Astrocyte of the cerebellum (primary cell): ENCODE results near the gene ITGB6.

Source experiments
- DNase-seq: peaks from one replicate; pipeline ENCODE4 v3.0.0-alpha.2; 2011; ENCODE audit warnings: low read depth
- H3K4me3 ChIP-seq: 2 replicates; pipeline ENCODE4 v1.5.1; 2011; ENCODE audit warnings: mild to moderate bottlenecking, low read depth, low read length, moderate library complexity
- CTCF ChIP-seq: IDR thresholded peaks from 2 replicates; pipeline ENCODE4 v1.5.1; 2012; ENCODE audit warnings: low read length, low read depth, moderate library complexity, mild to moderate bottlenecking; ENCODE audit errors: missing control alignments
- in situ Hi-C: cut with HindIII; loops from 2 replicates; pipeline ENCODE4 v1.10.0; 2017; ENCODE audit warnings: low sequenced_read_pairs

Gene ITGB6

GRCh38 chr2:160213511-160213910, 13.4 kb upstream of the ITGB6 start:
- H3K4me3 ChIP-seq = no peak overlapping the region
- TF ChIP-seq CTCF = no peak
- in situ Hi-C loops = no loop called here
- no peak for DNase-seq

- DNase-seq = no peak
- no peak overlapping the region for H3K4me3 ChIP-seq
- TF ChIP-seq CTCF = peak; percentile 65
- in situ Hi-C loops = no loop called here
Observed at GRCh38 chr2:160210599-160211138, 10.6 kb upstream of the ITGB6 start.

- TF ChIP-seq CTCF = no peak
- H3K4me3 ChIP-seq = no peak overlapping the region
- peak; percentile 73 for DNase-seq
- in situ Hi-C loops = no loop called here
Observed at GRCh38 chr2:160209516-160209856, 9.4 kb upstream of the ITGB6 start.

- in situ Hi-C loops = no loop called here
- H3K4me3 ChIP-seq = no peak overlapping the region
- no peak for DNase-seq
- no peak for TF ChIP-seq CTCF
Observed at GRCh38 chr2:160208655-160209515, 8.8 kb upstream of the ITGB6 start.

- TF ChIP-seq CTCF = no peak
Observed at GRCh38 chr2:160207804-160208654, 8.0 kb upstream of the ITGB6 start.

DNA sequence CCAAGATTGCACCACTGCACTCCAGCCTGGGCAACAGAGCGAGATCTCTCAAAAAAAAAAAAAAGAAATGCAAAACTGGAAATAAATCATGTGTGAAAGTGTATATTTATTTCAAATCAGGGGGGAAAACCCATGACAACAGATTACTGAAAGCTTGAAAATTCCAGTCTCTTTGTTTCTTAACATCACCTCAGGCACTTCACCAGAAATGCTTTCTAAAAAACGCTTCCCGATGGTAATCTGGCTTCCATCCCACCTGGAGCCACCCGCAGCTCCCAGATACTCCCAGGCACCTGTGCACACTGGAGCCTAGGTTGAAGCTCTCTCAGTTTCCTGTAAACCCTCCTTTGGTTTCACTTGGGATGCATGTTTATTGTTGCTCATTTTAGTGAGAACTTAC, 7.2 kb upstream of the ITGB6 start:
- no peak overlapping the region for H3K4me3 ChIP-seq
- no peak for TF ChIP-seq CTCF
- in situ Hi-C loops = no loop called here
- DNase-seq = no peak

More at GRCh38 chr2:160207804-160208654, 8.0 kb upstream of the ITGB6 start:
- in situ Hi-C loops = no loop called here
- peak; percentile 66 for DNase-seq
- no peak overlapping the region for H3K4me3 ChIP-seq
